PC-9 (cell line): ENCODE data around the gene MTHFD1. TPM values are rescaled to one million over a fixed set of nuclear protein-coding genes. Genes with fewer than 3 reads are reported as not detected.
A peak's percentile ranks its signal among the peaks of the same experiment; 100 is the strongest.

Source experiments
- BruUV-seq: library from RNA; stranded (reverse); fragments of 400-500 nt; replicated peaks from 2 replicates; lab custom pipeline; 2021; lab: Mats Ljungman, UMichigan
- CTCF ChIA-PET: fragments of 300-600 bp; sonication (Branson Sonifier 250); formaldehyde crosslinking; loops from one replicate; lab custom pipeline; 2022; ENCODE audit warnings: antibody characterized with exemption; lab: Charles Lee
- POLR2A ChIA-PET: fragments of 300-600 bp; sonication (Branson Sonifier 250); formaldehyde crosslinking; loops from one replicate; lab custom pipeline; 2022; ENCODE audit warnings: antibody characterized with exemption; ENCODE audit not compliant: unreplicated experiment; lab: Charles Lee
- DNase-seq, 2 experiments: peaks; one replicate each; pipeline versions ENCODE4 v3.0.0 to v3.0.0-alpha.2; 2015 to 2022; ENCODE audit warnings: mixed read lengths in 1 of 2
- H2AFZ ChIP-seq: fragments of 200-600 bp; sonication (generic); 2 replicates; pipeline ENCODE4 v1.8.1; 2017; ENCODE audit warnings: antibody characterized with exemption
- H3F3A ChIP-seq: fragments of 200-600 bp; sonication (generic); 2 replicates; pipeline ENCODE4 v1.8.1; 2017; ENCODE audit warnings: antibody characterized with exemption, mild to moderate bottlenecking, low read depth; ENCODE audit not compliant: insufficient read depth
- H3K27ac ChIP-seq: fragments of 200-600 bp; sonication (generic); 2 replicates; pipeline ENCODE4 v1.6.1; 2016; ENCODE audit warnings: mixed run types
- H3K27me3 ChIP-seq: fragments of 200-600 bp; sonication (generic); 2 replicates; pipeline ENCODE4 v1.6.1; 2016; ENCODE audit warnings: low read depth, mixed run types; ENCODE audit not compliant: insufficient read depth
- H3K36me3 ChIP-seq: fragments of 200-600 bp; sonication (generic); 2 replicates; pipeline ENCODE4 v1.6.1; 2016; ENCODE audit warnings: low read depth, mixed run types
- H3K4me1 ChIP-seq: fragments of 200-600 bp; sonication (generic); replicated peaks from 2 replicates; pipeline ENCODE4 v1.6.1; 2016; ENCODE audit warnings: mixed run types; ENCODE audit not compliant: insufficient read depth
- H3K4me2 ChIP-seq: fragments of 200-600 bp; sonication (generic); 2 replicates; pipeline ENCODE4 v1.6.1; 2017; ENCODE audit warnings: mixed run types
- H3K4me3 ChIP-seq: fragments of 200-600 bp; sonication (generic); 2 replicates; pipeline ENCODE4 v1.6.1; 2016; ENCODE audit warnings: mixed run types
- H3K79me2 ChIP-seq: fragments of 200-600 bp; sonication (generic); 2 replicates; pipeline ENCODE4 v1.6.1; 2017; ENCODE audit warnings: low read depth, mixed run types
- H3K9me2 ChIP-seq: fragments of 200-600 bp; sonication (generic); 2 replicates; pipeline ENCODE4 v1.8.1; 2017; ENCODE audit warnings: mild to moderate bottlenecking; ENCODE audit not compliant: insufficient read depth
- H3K9me3 ChIP-seq: fragments of 200-600 bp; sonication (generic); 2 replicates; pipeline ENCODE4 v1.8.1; 2016; ENCODE audit warnings: low read depth; ENCODE audit not compliant: insufficient read depth
- H4K20me1 ChIP-seq: fragments of 200-600 bp; sonication (generic); 2 replicates; pipeline ENCODE4 v1.8.1; 2017; ENCODE audit not compliant: insufficient read depth
- CTCF ChIP-seq: fragments of 200-600 bp; sonication (generic); conservative IDR thresholded peaks from 2 replicates; pipeline ENCODE4 v1.6.1; 2017; ENCODE audit warnings: mixed run types, antibody characterized with exemption, mild to moderate bottlenecking, moderate library complexity
- EZH2 ChIP-seq: fragments of 200-600 bp; sonication (generic); IDR thresholded peaks from 2 replicates; pipeline ENCODE4 v1.8.0; 2017; ENCODE audit warnings: antibody characterized with exemption, low read depth
- intact Hi-C: fragments of 100-400 bp; cut with micrococcal nuclease; formaldehyde crosslinking; loops from one replicate; pipeline ENCODE4 v1.10.0; 2022; ENCODE audit not compliant: unreplicated experiment
- total RNA-seq: library from RNA; stranded (reverse); gene quantifications from 2 replicates; pipeline ENCODE4 v1.2.3, GENCODE V29; 2021

MTHFD1 gene
- total RNA-seq, 1 experiment from 2014 or later = 161 TPM

- Histone ChIP-seq H3K27me3 (no peaks in the 10 kb centered on the region), H3K36me3 (peaks cover 26% of the 10 kb centered on the region), H3F3A (peaks cover 32% of the 10 kb centered on the region; the same call in 1 of the 2 replicates), H3K4me1 (peaks cover 11% of the 10 kb centered on the region), H3K79me2 (no peaks in the 10 kb centered on the region), H3K4me2 (no peak overlapping the region), H3K9me3 (no peaks in the 10 kb centered on the region), H3K4me3 (no peak overlapping the region), H2AFZ (no peak overlapping the region), H4K20me1 (no peaks in the 10 kb centered on the region), H3K9me2 (no peaks in the 10 kb centered on the region), H3K27ac (no peak overlapping the region)
- CTCF ChIA-PET = interaction anchor here (0.6 to 1.1 kb wide), 2 partner anchors 12 to 1074 kb away, joined by 3 read pairs; no protein-coding TSS in a partner anchor
- BruUV-seq = no TSS peak
- POLR2A ChIA-PET = interaction anchor here (0.7 kb wide), 1 partner anchor 87 kb away, joined by 4 read pairs; no protein-coding TSS in a partner anchor
- TF ChIP-seq CTCF = no peak
- no peak for TF ChIP-seq EZH2
- no peak for DNase-seq
- intact Hi-C loops = no loop called here
Observed at GRCh38 chr14:64423987-64424386, 35.8 kb downstream of the MTHFD1 start.

GRCh38 chr14:64434528-64434927, 46.4 kb downstream of the MTHFD1 start:
- Histone ChIP-seq H3K4me1 (peaks cover 34% of the 10 kb centered on the region), H3K4me2 (no peak overlapping the region), H3F3A (peaks cover 48% of the 10 kb centered on the region), H3K9me3 (no peaks in the 10 kb centered on the region), H3K27ac (no peak overlapping the region), H2AFZ (no peak overlapping the region), H3K4me3 (no peak overlapping the region), H3K79me2 (no peaks in the 10 kb centered on the region), H3K9me2 (no peaks in the 10 kb centered on the region), H3K27me3 (no peaks in the 10 kb centered on the region), H3K36me3 (peaks cover 49% of the 10 kb centered on the region), H4K20me1 (no peaks in the 10 kb centered on the region)
- ChIA-PET CTCF (interaction anchor here (0.5 to 1.2 kb wide), 2 partner anchors 122 to 476 kb away, joined by 3 to 4 read pairs; no protein-coding TSS in a partner anchor), POLR2A (interaction anchor here (0.7 kb wide), 1 partner anchor 193 kb away, joined by 20 read pairs; no protein-coding TSS in a partner anchor)
- no peak for DNase-seq
- TF ChIP-seq CTCF (no peak), EZH2 (no peak)
- intact Hi-C loops = no loop called here
- no TSS peak for BruUV-seq

- H3K27ac ChIP-seq = peak overlapping the region; percentile 82
- no TSS peak for BruUV-seq
- H3K36me3 ChIP-seq = peaks cover 50% of the 10 kb centered on the region
- H3K79me2 ChIP-seq = no peaks in the 10 kb centered on the region
- ChIA-PET POLR2A (interaction anchor here (0.5 to 1.1 kb wide), 5 partner anchors 17 to 883 kb away, joined by 3 to 11 read pairs (median 6); partner anchors contain the start of gene PLEKHG3), CTCF (interaction anchor here (0.6 kb wide), 2 partner anchors 111 to 151 kb away, joined by 4 to 5 read pairs; no protein-coding TSS in a partner anchor)
- H3F3A ChIP-seq = peaks cover 46% of the 10 kb centered on the region
- H3K4me2 ChIP-seq = peak overlapping the region; percentile 70
- DNase-seq = peak; percentile 65 to 94
- peaks cover 34% of the 10 kb centered on the region for H3K4me1 ChIP-seq
- no peaks in the 10 kb centered on the region for H3K9me3 ChIP-seq
- no peaks in the 10 kb centered on the region for H3K9me2 ChIP-seq
- no peaks in the 10 kb centered on the region for H3K27me3 ChIP-seq
- H3K4me3 ChIP-seq = peak overlapping the region; percentile 30; the same call in 1 of the 2 replicates
- no peaks in the 10 kb centered on the region for H4K20me1 ChIP-seq
- intact Hi-C loops = loop anchor here (1.0 to 5.0 kb wide), 4 partner anchors 17 to 529 kb away; partner anchors contain the start of gene MTHFD1
- H2AFZ ChIP-seq = no peak overlapping the region
- no peak for TF ChIP-seq CTCF
- TF ChIP-seq EZH2 = no peak
Observed at GRCh38 chr14:64438181-64438841, 50.2 kb downstream of the MTHFD1 start.
